Measurements from ENCODE around the gene COA3. TPM values are rescaled to one million over a fixed set of nuclear protein-coding genes. Genes with fewer than 3 reads are reported as not detected.
"Not testable (repeated sequence)": the region's sequence is repeated elsewhere in the genome, so short reads cannot be mapped to it uniquely, and the experiment has no call there.

Gene COA3
- total and polyA plus RNA-seq, 7 experiments from 2014 or later, result 7.6 to 118 (median 28.1) TPM

DNA sequence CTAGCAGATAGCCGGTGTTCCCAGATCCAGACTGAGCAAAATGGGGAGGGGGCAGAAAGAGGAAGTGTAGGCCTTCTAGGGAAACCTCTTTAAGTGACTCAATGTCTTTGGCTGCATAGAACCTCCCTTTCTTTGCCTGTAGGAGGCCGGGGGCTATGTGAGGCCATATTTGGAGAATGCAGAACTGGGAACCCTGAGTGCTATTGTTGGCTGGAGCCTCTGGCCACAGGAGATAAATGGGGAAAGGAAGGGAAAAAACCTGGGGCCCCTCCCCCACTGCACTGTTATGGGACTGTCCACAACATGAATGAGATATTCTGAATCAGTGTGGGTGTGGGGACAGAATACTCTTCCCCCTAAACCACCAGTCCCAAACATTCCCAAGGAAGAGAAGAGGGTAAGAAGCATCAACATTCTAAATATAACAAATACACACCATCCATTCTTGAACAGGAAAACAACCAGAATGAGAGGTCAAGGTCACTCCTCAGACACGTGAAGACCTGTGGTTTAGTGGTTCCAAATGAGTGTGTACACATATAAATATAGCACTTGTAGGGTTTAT, 22.9 kb downstream of the COA3 start:
- H3K27me3 ChIP-seq (ENCODE audit: control insufficient read depth in 2 of 2, insufficient read depth in 2 of 2, low read length in 2 of 2), result no peaks in the 10 kb centered on the region
- H3K4me3 ChIP-seq (ENCODE audit: low read length), result no peak overlapping the region
- peaks cover 8% of the 10 kb centered on the region in 2 donors for H3K4me1 ChIP-seq (ENCODE audit: control insufficient read depth in 2 of 2, insufficient read depth in 2 of 2, low read length in 2 of 2)
- intact Hi-C loops (cut with micrococcal nuclease), result no loop called here
- POLR2A ChIA-PET, result interaction anchor here (0.8 kb wide), 2 partner anchors 12 to 730 kb away, joined by 3 read pairs; no protein-coding TSS in a partner anchor
- no peak for DNase-seq
- Mint-ChIP-seq H3K36me3 (peaks cover 10 to 44% (median 21%) of the 10 kb centered on the region in 5 donors), H3K27me3 (peaks cover 0 to 8% (median 0%) of the 10 kb centered on the region in 5 donors), H3K4me3 (peak overlapping the region in 3 of 10 donors; percentile 67 to 98 (median 98)), H3K9me3 (peaks cover 0 to 5% (median 0%) of the 10 kb centered on the region in 11 donors), H3K4me1 (peaks cover 20 to 39% (median 34%) of the 10 kb centered on the region in 7 donors), H3K27ac (no peak overlapping the region)
- no peaks in the 10 kb centered on the region for H3K9me3 ChIP-seq (ENCODE audit: control insufficient read depth in 2 of 3, low read length in 3 of 3)
- H3K27ac ChIP-seq (ENCODE audit: low read depth, low read length), result no peak overlapping the region
- peaks cover 0 to 50% (median 3%) of the 10 kb centered on the region in 3 experiments for H3K36me3 ChIP-seq (ENCODE audit: control insufficient read depth in 2 of 3, insufficient read depth in 3 of 3, low read length in 3 of 3)
- no peak for ATAC-seq
- CTCF ChIA-PET, result no interaction called here

GRCh38 chr17:42774066-42774745, 24.3 kb downstream of the COA3 start:
- ChIA-PET CTCF (no interaction called here), POLR2A (interaction anchor here (0.6 to 3.2 kb wide), 13 partner anchors 12 to 954 kb away, joined by 3 to 19 read pairs (median 4); partner anchors contain the start of genes BECN1, CNTD1, COA3 and PSME3)
- H3K36me3 ChIP-seq (ENCODE audit: control insufficient read depth in 2 of 3, insufficient read depth in 3 of 3, low read length in 3 of 3), result peaks cover 0 to 39% (median 2%) of the 10 kb centered on the region in 3 experiments
- Mint-ChIP-seq H3K4me1 (peaks cover 12 to 35% (median 29%) of the 10 kb centered on the region in 7 donors), H3K36me3 (peaks cover 7 to 37% (median 15%) of the 10 kb centered on the region in 5 donors), H3K27ac (peak overlapping the region; percentile 96 to 99 (median 98)), H3K9me3 (peaks cover 0 to 5% (median 0%) of the 10 kb centered on the region in 11 donors), H3K27me3 (peaks cover 0 to under 1% (median 0%) of the 10 kb centered on the region in 5 donors), H3K4me3 (peak overlapping the region; percentile 94 to 100 (median 98))
- H3K4me3 ChIP-seq (ENCODE audit: low read length), result peak overlapping the region; percentile 97
- H3K9me3 ChIP-seq (ENCODE audit: control insufficient read depth in 2 of 3, low read length in 3 of 3), result no peaks in the 10 kb centered on the region
- ATAC-seq (no peak), DNase-seq (no peak)
- peaks cover 8% of the 10 kb centered on the region in 2 donors for H3K4me1 ChIP-seq (ENCODE audit: control insufficient read depth in 2 of 2, insufficient read depth in 2 of 2, low read length in 2 of 2)
- intact Hi-C loops (cut with micrococcal nuclease), result no loop called here
- no peaks in the 10 kb centered on the region for H3K27me3 ChIP-seq (ENCODE audit: control insufficient read depth in 2 of 2, insufficient read depth in 2 of 2, low read length in 2 of 2)
- peak overlapping the region; percentile 93 for H3K27ac ChIP-seq (ENCODE audit: low read depth, low read length)

DNA sequence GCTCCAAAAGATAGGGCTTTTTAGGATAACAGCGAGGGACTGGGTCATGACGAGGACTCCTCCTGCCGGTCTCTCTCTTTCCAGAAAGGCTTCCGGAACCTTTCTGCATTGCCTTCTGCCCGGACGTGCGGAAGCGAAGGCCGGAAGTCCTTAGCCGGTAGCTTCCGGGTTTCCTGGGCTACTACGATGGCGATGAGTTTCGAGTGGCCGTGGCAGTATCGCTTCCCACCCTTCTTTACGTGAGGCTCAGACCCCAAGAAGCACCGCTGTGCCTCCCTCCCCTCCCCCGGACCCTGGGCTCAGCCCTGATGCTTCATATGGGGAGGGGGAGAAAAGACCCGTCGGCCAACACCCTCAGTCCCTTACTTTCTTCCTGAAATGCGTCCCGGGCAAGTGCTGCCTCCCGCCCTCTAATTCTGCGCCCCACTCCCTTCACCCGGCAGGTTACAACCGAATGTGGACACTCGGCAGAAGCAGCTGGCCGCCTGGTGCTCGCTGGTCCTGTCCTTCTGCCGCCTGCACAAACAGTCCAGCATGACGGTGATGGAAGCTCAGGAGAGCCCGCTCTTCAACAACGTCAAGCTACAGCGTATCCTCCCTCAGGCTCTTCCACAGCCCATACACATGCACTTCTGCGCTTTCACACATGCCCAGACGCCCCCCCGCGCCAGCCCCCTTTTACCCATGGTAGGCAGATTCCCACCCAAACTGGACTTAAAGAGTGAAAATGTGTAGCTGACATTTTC, 25.0 kb downstream of the COA3 start, which contains the start of gene VPS25:
Gene VPS25, plus strand, starts transcription at position 160 of the 746 bp plus-strand sequence. Its CDS starts 27 bp downstream, at position 187.
- Histone ChIP-seq H3K9me3 (ENCODE audit: control insufficient read depth in 2 of 3, low read length in 3 of 3) (no peaks in the 10 kb centered on the region), H3K36me3 (ENCODE audit: control insufficient read depth in 2 of 3, insufficient read depth in 3 of 3, low read length in 3 of 3) (peaks cover 0 to 32% (median 0%) of the 10 kb centered on the region in 3 experiments), H3K27ac (ENCODE audit: low read depth, low read length) (peak within 1 kb of the TSS; percentile 93), H3K4me3 (ENCODE audit: low read length) (peak within 1 kb of the TSS; percentile 97), H3K27me3 (ENCODE audit: control insufficient read depth in 2 of 2, insufficient read depth in 2 of 2, low read length in 2 of 2) (no peaks in the 10 kb centered on the region), H3K4me1 (ENCODE audit: control insufficient read depth in 2 of 2, insufficient read depth in 2 of 2, low read length in 2 of 2) (peaks cover 8% of the 10 kb centered on the region in 2 donors)
- H3K4me1 Mint-ChIP-seq, result peaks cover 12 to 35% (median 29%) of the 10 kb centered on the region in 7 donors
- peak within 1 kb of the TSS; percentile 96 to 99 (median 98) for H3K27ac Mint-ChIP-seq
- peaks cover 5 to 30% (median 13%) of the 10 kb centered on the region in 5 donors for H3K36me3 Mint-ChIP-seq
- CTCF ChIA-PET, result interaction anchor here (1.0 to 1.5 kb wide), 2 partner anchors 10 to 13 kb away, joined by 4 to 5 read pairs; partner anchors contain the start of gene RAMP2
- H3K27me3 Mint-ChIP-seq, result peaks cover 0 to 5% (median 0%) of the 10 kb centered on the region in 5 donors
- peak within 1 kb of the TSS; percentile 94 to 100 (median 98) for H3K4me3 Mint-ChIP-seq
- POLR2A ChIA-PET, result interaction anchor here (0.6 to 3.2 kb wide), 17 partner anchors 11 to 595 kb away, joined by 3 to 19 read pairs (median 3); partner anchors contain the start of genes BECN1, CNTD1, COA3 and PSME3
- peaks cover 0 to 5% (median 0%) of the 10 kb centered on the region in 11 donors for H3K9me3 Mint-ChIP-seq
- intact Hi-C loops (cut with micrococcal nuclease), result loop anchor here in 1 of 2 donors (1.0 kb wide), 1 partner anchor 51 kb away; the partner anchor contains the start of gene BECN1
- DNase-seq, result peak; percentile 57 to 79 (median 73)
- ATAC-seq, result peak; percentile 96

DNA sequence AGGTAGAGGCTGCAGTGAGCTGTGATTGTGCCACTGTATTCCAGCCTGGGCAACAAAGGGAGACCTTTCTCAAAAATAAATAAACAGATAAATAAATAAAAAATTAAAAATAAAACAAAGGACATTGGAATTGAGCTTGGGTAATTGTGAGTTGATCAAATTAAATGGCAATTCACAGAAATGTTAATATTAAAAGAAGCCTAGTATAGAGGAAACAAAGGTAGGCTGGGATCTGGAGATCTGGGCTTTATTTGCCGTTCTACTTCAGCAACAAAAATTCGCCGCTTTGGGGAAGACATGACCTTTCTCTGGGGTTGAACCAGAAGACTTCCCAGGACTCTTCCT, 25.6 kb downstream of the COA3 start:
- intact Hi-C loops (cut with micrococcal nuclease), result loop anchor here in 1 of 2 donors (1.0 kb wide), 1 partner anchor 51 kb away; the partner anchor contains the start of gene BECN1
- ATAC-seq (no peak), DNase-seq (no peak)
- Mint-ChIP-seq H3K4me3 (peak overlapping the region; percentile 94 to 100 (median 98)), H3K4me1 (peaks cover 12 to 35% (median 29%) of the 10 kb centered on the region in 7 donors), H3K27ac (peak overlapping the region; percentile 96 to 99 (median 98)), H3K9me3 (peaks cover 0 to 5% (median 0%) of the 10 kb centered on the region in 11 donors), H3K27me3 (peaks cover 1 to 11% (median 2%) of the 10 kb centered on the region in 5 donors), H3K36me3 (peaks cover 3 to 24% (median 12%) of the 10 kb centered on the region in 5 donors)
- Histone ChIP-seq H3K27me3 (ENCODE audit: control insufficient read depth in 2 of 2, insufficient read depth in 2 of 2, low read length in 2 of 2) (no peaks in the 10 kb centered on the region), H3K27ac (ENCODE audit: low read depth, low read length) (peak overlapping the region; percentile 93), H3K9me3 (ENCODE audit: control insufficient read depth in 2 of 3, low read length in 3 of 3) (no peaks in the 10 kb centered on the region), H3K4me1 (ENCODE audit: control insufficient read depth in 2 of 2, insufficient read depth in 2 of 2, low read length in 2 of 2) (peaks cover 8% of the 10 kb centered on the region in 2 donors), H3K36me3 (ENCODE audit: control insufficient read depth in 2 of 3, insufficient read depth in 3 of 3, low read length in 3 of 3) (peaks cover 0 to 27% (median 0%) of the 10 kb centered on the region in 3 experiments), H3K4me3 (ENCODE audit: low read length) (peak overlapping the region; percentile 97)
- CTCF ChIA-PET, result interaction anchor here (1.0 to 1.5 kb wide), 2 partner anchors 9 to 12 kb away, joined by 4 to 5 read pairs; partner anchors contain the start of gene RAMP2
- POLR2A ChIA-PET, result interaction anchor here (0.7 to 3.2 kb wide), 13 partner anchors 24 to 595 kb away, joined by 3 to 19 read pairs (median 4); partner anchors contain the start of genes BECN1, CNTD1, COA3 and PSME3

DNA sequence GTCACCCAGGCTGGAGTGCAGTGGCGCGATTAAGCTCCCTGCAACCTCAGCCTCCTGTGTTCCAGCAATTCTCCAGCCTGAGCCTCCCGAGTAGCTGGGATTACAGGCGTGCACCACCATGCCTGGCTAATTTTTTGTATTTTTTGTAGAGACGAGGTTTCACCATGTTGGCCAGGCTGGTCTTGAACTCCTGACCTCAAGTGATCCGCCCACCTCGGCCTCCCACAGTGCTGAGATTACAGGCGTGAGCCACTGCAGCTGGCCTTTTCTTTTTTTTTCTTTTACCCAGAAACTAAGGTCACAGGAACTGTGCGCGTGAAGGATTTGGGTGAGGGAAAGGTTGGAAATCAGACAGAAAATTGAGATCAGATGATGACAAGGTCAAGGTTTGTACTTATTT, 28.5 kb downstream of the COA3 start:
- H3K36me3 ChIP-seq (ENCODE audit: control insufficient read depth in 2 of 3, insufficient read depth in 3 of 3, low read length in 3 of 3); ATAC-seq; intact Hi-C loops (cut with micrococcal nuclease); H3K4me1 ChIP-seq (ENCODE audit: control insufficient read depth in 2 of 2, insufficient read depth in 2 of 2, low read length in 2 of 2); H3K27ac ChIP-seq (ENCODE audit: low read depth, low read length); H3K9me3 ChIP-seq (ENCODE audit: control insufficient read depth in 2 of 3, low read length in 3 of 3); H3K9me3 Mint-ChIP-seq; DNase-seq; H3K4me3 ChIP-seq (ENCODE audit: low read length); H3K4me3 Mint-ChIP-seq; H3K27ac Mint-ChIP-seq; H3K36me3 Mint-ChIP-seq; H3K27me3 ChIP-seq (ENCODE audit: control insufficient read depth in 2 of 2, insufficient read depth in 2 of 2, low read length in 2 of 2): not testable (repeated sequence)
- ChIA-PET POLR2A (interaction anchor here (0.7 kb wide), 1 partner anchor 229 kb away, joined by 4 read pairs; no protein-coding TSS in a partner anchor), CTCF (interaction anchor here (0.6 to 0.7 kb wide), 2 partner anchors 11 to 29 kb away, joined by 3 read pairs; partner anchors contain the start of gene WNK4)
- H3K27me3 Mint-ChIP-seq, result peaks cover 13 to 29% (median 20%) of the 10 kb centered on the region in 5 donors
- peaks cover 12 to 30% (median 27%) of the 10 kb centered on the region in 7 donors for H3K4me1 Mint-ChIP-seq
